HL-60 (cell line): ENCODE data around the gene EGFL6.
"Not testable (repeated sequence)": the region's sequence is repeated elsewhere in the genome, so short reads cannot be mapped to it uniquely, and the experiment has no call there.

Experiments used
- DNase-seq, 2 experiments: peaks; one replicate each; pipeline ENCODE4 v3.0.0-alpha.2; 2010 to 2020; ENCODE audit warnings: low read depth in 1 of 2, low spot score in 1 of 2
- H3K27ac ChIP-seq: fragments of 250-450 bp; sonication (Bioruptor Pico); replicated peaks from 2 replicates; pipeline ENCODE4 v1.5.1; 2020; ENCODE audit warnings: mild to moderate bottlenecking, moderate library complexity
- H3K27me3 ChIP-seq: fragments of 250-450 bp; sonication (Bioruptor Pico); 2 replicates; pipeline ENCODE4 v1.5.1; 2021; ENCODE audit warnings: mild to moderate bottlenecking, moderate library complexity; ENCODE audit not compliant: insufficient read depth, poor library complexity, severe bottlenecking
- H3K4me3 ChIP-seq: replicated peaks from 2 replicates; pipeline ENCODE4 v1.5.1; 2011; ENCODE audit warnings: mild to moderate bottlenecking, control low read depth, low read length; ENCODE audit not compliant: insufficient read depth
- CTCF ChIP-seq: IDR thresholded peaks from one replicate; pipeline ENCODE4 v1.5.1; 2011; ENCODE audit warnings: low read length, control low read depth, inconsistent platforms; ENCODE audit not compliant: insufficient read depth
- GABPA ChIP-seq: IDR thresholded peaks from 2 replicates; pipeline ENCODE4 v1.6.1; 2012; ENCODE audit warnings: low read depth
- POLR2AphosphoS5 ChIP-seq: IDR thresholded peaks from 2 replicates; pipeline ENCODE4 v1.6.1; 2012; ENCODE audit warnings: low read depth
- SPI1 ChIP-seq: IDR thresholded peaks from 2 replicates; pipeline ENCODE4 v1.6.1; 2012; ENCODE audit warnings: low read depth, mild to moderate bottlenecking, borderline replicate concordance
- TF ChIP-seq, protein P1 (sequence below): IDR thresholded peaks from 2 replicates; pipeline ENCODE4 v1.6.1; 2012; ENCODE audit warnings: low read depth; ENCODE audit not compliant: insufficient replicate concordance

The EGFL6 gene

GRCh38 chrX:13614154-13614553 lies 44.8 kb downstream of the EGFL6 start:
- TF ChIP-seq CTCF (no peak), POLR2AphosphoS5 (no peak), GABPA (no peak)
- DNase-seq = no peak
- no peak overlapping the region for H3K4me3 ChIP-seq
- H3K27me3 ChIP-seq = no peaks in the 10 kb centered on the region
- H3K27ac ChIP-seq = no peak overlapping the region

- Histone ChIP-seq H3K27me3 (no peaks in the 10 kb centered on the region), H3K4me3 (no peak overlapping the region), H3K27ac (no peak overlapping the region)
- DNase-seq = no peak
- no peak for TF ChIP-seq POLR2AphosphoS5
- no peak for TF ChIP-seq SPI1
- TF ChIP-seq GABPA = no peak
- TF ChIP-seq CTCF = no peak
- TF ChIP-seq, protein P1, sequence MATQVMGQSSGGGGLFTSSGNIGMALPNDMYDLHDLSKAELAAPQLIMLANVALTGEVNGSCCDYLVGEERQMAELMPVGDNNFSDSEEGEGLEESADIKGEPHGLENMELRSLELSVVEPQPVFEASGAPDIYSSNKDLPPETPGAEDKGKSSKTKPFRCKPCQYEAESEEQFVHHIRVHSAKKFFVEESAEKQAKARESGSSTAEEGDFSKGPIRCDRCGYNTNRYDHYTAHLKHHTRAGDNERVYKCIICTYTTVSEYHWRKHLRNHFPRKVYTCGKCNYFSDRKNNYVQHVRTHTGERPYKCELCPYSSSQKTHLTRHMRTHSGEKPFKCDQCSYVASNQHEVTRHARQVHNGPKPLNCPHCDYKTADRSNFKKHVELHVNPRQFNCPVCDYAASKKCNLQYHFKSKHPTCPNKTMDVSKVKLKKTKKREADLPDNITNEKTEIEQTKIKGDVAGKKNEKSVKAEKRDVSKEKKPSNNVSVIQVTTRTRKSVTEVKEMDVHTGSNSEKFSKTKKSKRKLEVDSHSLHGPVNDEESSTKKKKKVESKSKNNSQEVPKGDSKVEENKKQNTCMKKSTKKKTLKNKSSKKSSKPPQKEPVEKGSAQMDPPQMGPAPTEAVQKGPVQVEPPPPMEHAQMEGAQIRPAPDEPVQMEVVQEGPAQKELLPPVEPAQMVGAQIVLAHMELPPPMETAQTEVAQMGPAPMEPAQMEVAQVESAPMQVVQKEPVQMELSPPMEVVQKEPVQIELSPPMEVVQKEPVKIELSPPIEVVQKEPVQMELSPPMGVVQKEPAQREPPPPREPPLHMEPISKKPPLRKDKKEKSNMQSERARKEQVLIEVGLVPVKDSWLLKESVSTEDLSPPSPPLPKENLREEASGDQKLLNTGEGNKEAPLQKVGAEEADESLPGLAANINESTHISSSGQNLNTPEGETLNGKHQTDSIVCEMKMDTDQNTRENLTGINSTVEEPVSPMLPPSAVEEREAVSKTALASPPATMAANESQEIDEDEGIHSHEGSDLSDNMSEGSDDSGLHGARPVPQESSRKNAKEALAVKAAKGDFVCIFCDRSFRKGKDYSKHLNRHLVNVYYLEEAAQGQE = no peak
These were observed 50.8 kb downstream of the EGFL6 start for GRCh38 chrX:13620207-13620606.

DNA sequence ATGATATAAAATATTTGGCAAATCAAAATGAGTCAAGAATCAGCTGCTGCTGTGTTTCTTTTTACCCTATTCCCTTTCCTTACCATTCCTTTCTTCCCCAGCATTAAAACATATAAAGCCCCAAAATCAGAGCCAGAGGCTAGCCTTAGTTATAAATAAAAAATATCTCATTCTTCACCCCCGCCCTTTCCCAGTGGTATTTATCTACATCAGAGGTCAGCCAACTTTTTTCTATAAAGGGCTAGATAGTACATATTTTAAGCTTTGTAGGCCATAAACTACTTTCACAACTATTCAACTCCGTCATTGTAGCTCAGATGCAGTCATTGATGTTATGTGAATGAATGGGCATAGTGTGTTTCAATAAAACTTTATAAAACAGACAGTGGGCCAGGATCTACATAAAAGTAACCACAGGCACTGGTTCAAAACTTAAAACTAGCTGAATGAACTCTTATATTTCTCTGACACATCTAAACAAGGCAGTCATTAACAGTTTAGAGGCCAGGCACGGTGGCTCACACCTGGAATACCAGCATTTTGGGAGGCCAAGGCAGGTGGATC lies 53.1 kb downstream of the EGFL6 start:
- no peak for DNase-seq
- H3K27ac ChIP-seq = no peak overlapping the region
- no peak overlapping the region for H3K4me3 ChIP-seq
- TF ChIP-seq SPI1 (no peak), CTCF (no peak), POLR2AphosphoS5 (no peak), GABPA (no peak)
- TF ChIP-seq, protein P1 = no peak
- no peaks in the 10 kb centered on the region for H3K27me3 ChIP-seq

DNA sequence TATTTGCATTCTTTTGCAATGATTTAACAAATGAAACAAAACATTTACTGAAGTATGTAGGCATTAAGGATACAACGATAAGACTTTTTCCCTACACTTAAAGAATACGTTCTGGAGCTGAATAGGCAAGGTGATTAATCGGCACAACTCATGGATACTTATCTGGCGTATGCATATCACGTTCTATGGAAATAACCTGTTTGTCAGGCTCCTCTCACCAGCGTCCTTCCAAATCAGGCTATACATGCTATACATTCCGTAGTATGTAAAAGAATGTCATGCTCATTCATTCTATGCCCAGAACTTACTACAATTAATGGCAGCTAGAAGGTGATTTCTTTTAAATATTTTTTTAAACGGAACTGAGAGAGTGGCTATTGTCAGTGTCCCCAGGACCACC lies 57.9 kb downstream of the EGFL6 start:
- Histone ChIP-seq H3K4me3 (no peak overlapping the region), H3K27me3 (no peaks in the 10 kb centered on the region), H3K27ac (no peak overlapping the region)
- DNase-seq = no peak
- TF ChIP-seq, protein P1 = no peak
- no peak for TF ChIP-seq SPI1
- TF ChIP-seq CTCF = no peak
- no peak for TF ChIP-seq POLR2AphosphoS5
- no peak for TF ChIP-seq GABPA

DNA sequence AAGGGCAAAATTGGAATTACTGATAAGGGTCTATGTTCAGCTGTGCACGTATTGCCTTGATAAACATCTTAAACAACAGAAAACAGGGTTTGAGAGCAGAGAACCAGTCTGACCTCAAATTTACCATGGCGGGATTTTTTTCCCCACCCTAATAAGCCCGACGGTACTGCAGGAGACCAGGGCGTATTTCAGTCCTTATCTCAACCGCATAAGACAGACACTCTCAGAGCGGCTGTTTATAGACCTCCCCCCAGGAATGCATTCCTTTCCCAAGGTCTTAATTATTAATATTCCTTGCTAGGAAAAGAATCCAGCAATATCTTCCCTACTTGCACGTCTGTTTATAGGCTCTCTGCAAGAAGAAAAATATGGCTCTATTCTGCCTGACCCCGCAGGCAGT lies 67.8 kb downstream of the EGFL6 start:
- H3K27me3 ChIP-seq, H3K27ac ChIP-seq, DNase-seq, H3K4me3 ChIP-seq: not testable (repeated sequence)
